Keratinocyte (primary cell): ENCODE measurements around the gene TCF7L2.

Experiments
- CTCF ChIP-seq, 3 experiments: IDR thresholded peaks in 1 of 3; conservative IDR thresholded peaks in 1 of 3; optimal IDR thresholded peaks in 1 of 3; 2 replicates in 2 of 3; 3 replicates in 1 of 3; pipeline versions ENCODE3 to v1.5.1; 2011; ENCODE audit warnings: low read length in 3 of 3, mild to moderate bottlenecking in 3 of 3, moderate library complexity in 2 of 3, control low read depth in 1 of 3, inconsistent platforms in 1 of 3; ENCODE audit not compliant: insufficient read depth in 2 of 3; ENCODE audit errors: extremely low read depth in 1 of 3
- EZH2 ChIP-seq: IDR thresholded peaks from one replicate; pipeline ENCODE4 v1.6.1; 2012; ENCODE audit warnings: inconsistent platforms, mild to moderate bottlenecking, low read length, moderate library complexity

DNA sequence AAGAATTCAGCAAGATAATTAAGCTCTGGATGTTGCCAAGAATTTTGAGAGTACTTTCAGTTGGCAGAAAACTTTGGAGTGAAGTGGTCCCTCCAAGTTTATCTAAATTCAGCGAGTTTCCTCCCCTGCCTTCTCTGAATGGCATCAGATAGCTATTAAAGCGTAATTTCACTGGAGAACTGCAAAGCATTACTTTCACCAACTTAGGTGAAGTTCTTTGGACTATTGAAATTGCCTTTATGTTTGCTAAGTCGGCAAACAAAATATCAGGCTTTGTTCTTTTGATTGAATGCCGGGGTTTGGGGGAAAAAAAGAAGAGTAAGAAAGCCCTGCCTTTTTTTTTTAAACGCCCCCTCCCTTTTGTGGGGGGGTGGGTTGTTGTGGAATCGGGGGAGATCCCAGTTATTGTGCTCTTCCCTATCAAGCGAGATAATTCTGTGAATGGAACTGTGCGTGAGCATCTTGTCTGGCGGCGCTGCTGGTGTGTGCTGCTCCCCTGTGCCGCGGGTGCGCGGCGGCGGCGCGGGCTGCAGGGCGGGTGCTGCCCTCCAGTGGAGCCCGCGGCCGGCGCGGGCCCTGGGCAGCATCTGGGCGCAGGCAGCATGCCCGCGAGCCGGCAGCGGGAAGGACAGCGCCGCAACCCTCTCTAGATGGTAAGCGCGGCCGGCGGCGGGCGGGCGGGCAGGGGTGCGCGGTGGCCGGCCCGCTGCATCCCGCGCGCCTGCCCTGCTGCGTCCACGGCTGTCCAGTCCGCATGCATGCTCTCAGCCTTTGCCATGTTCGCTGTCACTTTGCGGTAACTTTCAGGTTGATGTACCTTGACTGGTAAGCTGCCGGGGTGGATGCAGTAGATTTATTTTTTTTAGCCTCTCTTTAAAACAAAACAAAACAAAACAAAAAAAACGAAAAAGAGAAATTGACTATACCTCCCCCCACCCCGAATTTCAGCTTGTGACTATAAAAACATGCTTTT, 176.5 kb downstream of the TCF7L2 start:
- TF ChIP-seq CTCF (optimal IDR thresholded peaks at IDR 0.05 in 1 of 3, IDR thresholded peaks at IDR 0.05 in 1 of 3, conservative IDR thresholded peaks at IDR 0.05 in 1 of 3; ENCODE audit: extremely low read depth in 1 of 3, insufficient read depth in 2 of 3, low read length in 3 of 3) (peak; percentile 37 to 87 (median 47)), EZH2 (no peak)
